Activated B cell treated with CpG ODN at 0.5 μM for 24 hours (primary cell): Measurements from ENCODE around the gene DNAJB8. TPM values are rescaled to one million over a fixed set of nuclear protein-coding genes. Genes with fewer than 3 reads are reported as not detected.

Experiments
- ATAC-seq: fragments of 200-7000 bp; cut with Tn5 transposase; one replicate; pipeline ENCODE4 v1.10.0; 2021; ENCODE audit warnings: low read depth, mild to moderate bottlenecking, moderate library complexity
- CTCF ChIA-PET: fragments of 350-600 bp; sonication (Branson Sonifier 250); formaldehyde crosslinking; loops from one replicate; lab custom pipeline; 2021; ENCODE audit warnings: antibody characterized with exemption; lab: Charles Lee
- POLR2A ChIA-PET: fragments of 350-600 bp; sonication (Branson Sonifier 250); formaldehyde crosslinking; loops from one replicate; lab custom pipeline; 2021; ENCODE audit warnings: antibody characterized with exemption; lab: Charles Lee
- DNase-seq: peaks from one replicate; pipeline ENCODE4 v3.0.0; 2022
- H3K27ac Mint-ChIP-seq: one replicate; pipeline ENCODE4 v1.8.0; 2020; ENCODE audit warnings: mixed read lengths
- H3K27me3 Mint-ChIP-seq: one replicate; pipeline ENCODE4 v1.8.0; 2021; ENCODE audit warnings: mixed read lengths
- H3K36me3 Mint-ChIP-seq: one replicate; pipeline ENCODE4 v1.8.0; 2021; ENCODE audit warnings: low read depth, mixed read lengths
- H3K4me1 Mint-ChIP-seq: one replicate; pipeline ENCODE4 v1.8.0; 2021; ENCODE audit warnings: mixed read lengths
- H3K4me3 Mint-ChIP-seq: one replicate; pipeline ENCODE4 v1.8.0; 2020; ENCODE audit warnings: mild to moderate bottlenecking, mixed read lengths
- H3K9me3 Mint-ChIP-seq: one replicate; pipeline ENCODE4 v1.8.0; 2020; ENCODE audit warnings: mixed read lengths
- intact Hi-C: fragments of 100-400 bp; cut with micrococcal nuclease; formaldehyde crosslinking; loops from one replicate; pipeline ENCODE4 v1.15.1; 2024
- total RNA-seq: library from RNA; stranded (reverse); gene quantifications from 2 replicates; pipeline ENCODE4 v1.2.3, GENCODE V29; 2022
- TF ChIP-seq, protein P1 (sequence below): fragments of 200-600 bp; IDR thresholded peaks from one replicate; pipeline ENCODE4 v1.8.0; 2022; ENCODE audit warnings: antibody characterized with exemption, mild to moderate bottlenecking

DNAJB8 gene
- total RNA-seq, 1 donor from 2014 or later = not detected

DNA sequence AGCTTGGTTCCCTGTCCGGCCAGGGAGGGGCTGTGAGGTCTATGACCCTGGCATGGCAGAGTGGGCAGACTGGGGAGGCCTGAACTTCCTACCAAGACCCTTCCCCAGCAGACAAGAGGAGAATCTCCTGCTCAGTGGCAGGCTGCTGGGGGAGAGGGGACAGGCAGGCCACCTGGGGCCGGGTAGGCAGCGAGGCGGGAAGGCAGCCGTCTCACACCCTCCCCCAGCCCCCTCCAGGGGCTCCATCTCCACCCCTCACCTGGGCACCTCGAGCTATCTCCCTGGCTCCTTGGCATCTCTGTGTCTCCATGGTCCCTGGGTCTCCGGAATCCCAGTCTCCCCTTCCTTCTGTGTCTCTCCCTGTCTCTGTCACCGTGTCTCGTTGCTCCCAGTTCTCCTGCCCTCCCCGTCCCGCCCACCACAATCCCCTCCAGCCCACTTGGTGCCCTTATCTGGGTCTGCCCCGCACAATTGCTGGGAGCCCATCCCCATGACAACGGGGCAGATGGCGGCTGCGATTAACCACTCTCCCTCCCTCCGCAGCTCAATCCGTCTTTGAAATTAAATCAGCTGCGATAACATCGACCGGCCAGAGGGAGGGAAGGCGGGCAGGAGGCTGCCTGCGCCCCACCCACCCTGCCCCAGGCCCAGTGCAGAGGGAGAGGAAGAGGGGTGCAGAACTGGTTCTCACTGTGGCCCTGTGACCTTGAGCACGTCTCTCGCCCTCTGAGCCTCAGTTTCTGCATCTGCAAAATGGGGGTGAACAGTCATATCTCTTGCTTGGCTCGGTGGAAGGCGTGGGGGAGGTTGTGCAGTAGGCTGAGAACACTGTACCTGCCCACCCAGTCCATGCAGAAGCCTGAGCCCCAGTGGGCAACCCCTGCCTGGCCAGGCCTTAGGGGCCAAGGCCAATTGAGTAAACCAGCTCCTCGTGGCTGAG lies 9.6 kb downstream of the DNAJB8 start:
- DNase-seq (no peak), ATAC-seq (no peak)
- ChIA-PET CTCF (no interaction called here), POLR2A (no interaction called here)
- no peaks in the 10 kb centered on the region for H3K9me3 Mint-ChIP-seq
- H3K27me3 Mint-ChIP-seq = peaks cover 27% of the 10 kb centered on the region
- no peak overlapping the region for H3K27ac Mint-ChIP-seq
- no peaks in the 10 kb centered on the region for H3K4me1 Mint-ChIP-seq
- intact Hi-C loops = no loop called here
- no peaks in the 10 kb centered on the region for H3K36me3 Mint-ChIP-seq
- no peak overlapping the region for H3K4me3 Mint-ChIP-seq
- TF ChIP-seq, protein P1, sequence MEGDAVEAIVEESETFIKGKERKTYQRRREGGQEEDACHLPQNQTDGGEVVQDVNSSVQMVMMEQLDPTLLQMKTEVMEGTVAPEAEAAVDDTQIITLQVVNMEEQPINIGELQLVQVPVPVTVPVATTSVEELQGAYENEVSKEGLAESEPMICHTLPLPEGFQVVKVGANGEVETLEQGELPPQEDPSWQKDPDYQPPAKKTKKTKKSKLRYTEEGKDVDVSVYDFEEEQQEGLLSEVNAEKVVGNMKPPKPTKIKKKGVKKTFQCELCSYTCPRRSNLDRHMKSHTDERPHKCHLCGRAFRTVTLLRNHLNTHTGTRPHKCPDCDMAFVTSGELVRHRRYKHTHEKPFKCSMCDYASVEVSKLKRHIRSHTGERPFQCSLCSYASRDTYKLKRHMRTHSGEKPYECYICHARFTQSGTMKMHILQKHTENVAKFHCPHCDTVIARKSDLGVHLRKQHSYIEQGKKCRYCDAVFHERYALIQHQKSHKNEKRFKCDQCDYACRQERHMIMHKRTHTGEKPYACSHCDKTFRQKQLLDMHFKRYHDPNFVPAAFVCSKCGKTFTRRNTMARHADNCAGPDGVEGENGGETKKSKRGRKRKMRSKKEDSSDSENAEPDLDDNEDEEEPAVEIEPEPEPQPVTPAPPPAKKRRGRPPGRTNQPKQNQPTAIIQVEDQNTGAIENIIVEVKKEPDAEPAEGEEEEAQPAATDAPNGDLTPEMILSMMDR = no peak

DNA sequence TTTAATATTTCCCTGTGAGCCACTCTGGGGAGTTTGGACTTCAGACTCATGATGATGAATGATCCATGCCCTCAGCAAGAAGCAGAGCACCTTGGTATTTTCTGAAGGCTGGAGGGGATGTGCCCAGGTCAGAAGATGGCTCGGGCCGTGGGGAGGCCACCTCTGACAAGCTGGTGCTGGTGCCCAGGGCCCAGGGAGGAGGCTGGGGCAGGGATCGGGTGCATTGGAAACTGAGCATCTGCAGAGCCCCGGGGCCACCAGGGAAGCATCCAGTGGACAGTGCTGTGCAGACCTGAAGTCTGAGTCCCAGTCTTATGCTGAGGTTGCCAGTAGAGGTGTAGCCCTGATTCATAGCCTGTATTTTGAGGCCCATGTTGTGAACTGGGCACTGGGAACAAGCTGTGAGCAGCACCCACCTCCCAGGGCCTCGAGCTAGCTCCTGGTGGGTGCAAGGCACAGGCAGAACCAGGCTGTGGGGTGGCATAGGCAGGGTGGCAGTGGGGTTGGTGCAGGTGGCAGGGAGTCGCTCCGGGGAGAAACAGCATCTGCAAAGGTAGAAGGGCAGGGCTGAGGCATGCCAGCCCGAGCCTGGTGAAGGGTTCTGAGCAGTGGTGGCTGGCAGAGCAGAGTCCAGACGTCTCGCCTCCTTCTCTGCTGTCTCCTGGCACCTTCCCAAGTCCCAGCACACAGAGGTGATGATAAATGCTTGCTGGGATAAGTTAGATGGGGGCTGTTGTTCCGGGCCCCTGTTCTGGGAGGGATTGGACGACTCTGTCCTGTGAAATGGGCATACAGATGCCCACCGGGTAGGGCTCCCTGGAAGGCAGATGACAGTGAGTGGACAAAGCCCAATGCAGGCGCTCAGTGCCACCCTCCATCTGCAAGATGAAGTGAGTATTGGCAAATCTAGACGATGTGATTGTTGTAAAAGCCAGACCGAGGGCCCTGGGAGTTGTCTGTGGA lies 10.6 kb downstream of the DNAJB8 start:
- CTCF ChIA-PET = no interaction called here

DNA sequence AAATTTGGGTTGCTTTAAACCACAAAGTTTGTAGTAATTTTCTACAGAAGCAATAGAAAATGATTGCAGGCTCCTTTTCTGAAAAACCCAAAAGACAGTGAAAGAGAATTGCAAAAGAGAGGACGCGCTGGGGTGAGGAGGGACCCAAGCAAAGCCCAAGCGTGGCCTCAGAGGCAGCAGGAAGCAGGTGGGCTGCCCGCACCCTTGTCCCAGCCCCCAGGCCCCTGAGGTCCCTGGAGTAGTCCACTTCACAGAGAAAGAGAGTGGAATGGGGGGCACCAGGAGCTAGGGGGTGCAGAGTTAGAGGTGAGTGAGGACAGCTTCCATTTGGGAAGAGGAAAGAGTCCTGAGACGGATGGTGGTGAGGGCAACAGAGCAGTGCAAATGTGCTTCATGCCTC lies 11.6 kb downstream of the DNAJB8 start:
- H3K27me3 Mint-ChIP-seq = peaks cover 37% of the 10 kb centered on the region
- no peak for ATAC-seq
- ChIA-PET POLR2A (no interaction called here), CTCF (no interaction called here)
- H3K36me3 Mint-ChIP-seq = no peaks in the 10 kb centered on the region
- no peak overlapping the region for H3K27ac Mint-ChIP-seq
- no peak overlapping the region for H3K4me3 Mint-ChIP-seq
- no peaks in the 10 kb centered on the region for H3K4me1 Mint-ChIP-seq
- DNase-seq = no peak
- intact Hi-C loops = no loop called here
- no peaks in the 10 kb centered on the region for H3K9me3 Mint-ChIP-seq
- TF ChIP-seq, protein P1 = no peak

More for the DNA sequence above, 10.6 kb downstream of the DNAJB8 start:
- ATAC-seq (no peak), DNase-seq (no peak)
- peaks cover 33% of the 10 kb centered on the region for H3K27me3 Mint-ChIP-seq
- H3K4me1 Mint-ChIP-seq = no peaks in the 10 kb centered on the region
- no peak overlapping the region for H3K4me3 Mint-ChIP-seq
- intact Hi-C loops = no loop called here
- POLR2A ChIA-PET = no interaction called here
- H3K9me3 Mint-ChIP-seq = no peaks in the 10 kb centered on the region
- no peak overlapping the region for H3K27ac Mint-ChIP-seq
- TF ChIP-seq, protein P1 = no peak
- no peaks in the 10 kb centered on the region for H3K36me3 Mint-ChIP-seq

DNA sequence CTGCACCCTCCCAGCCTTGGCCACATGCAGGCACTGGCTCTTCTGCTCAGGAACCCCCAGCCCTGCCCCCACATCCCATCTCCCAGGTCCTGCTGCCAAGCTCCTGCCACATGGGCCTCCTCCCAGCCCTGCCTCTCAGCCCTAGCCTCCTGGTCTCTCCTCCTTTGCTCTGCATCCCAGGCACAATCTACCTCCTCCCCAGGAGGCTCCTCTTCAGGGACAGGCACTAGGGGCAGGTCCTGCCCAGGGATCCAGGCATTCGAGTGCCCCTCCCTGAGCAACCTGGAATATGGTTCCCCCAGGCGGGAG lies 12.4 kb downstream of the DNAJB8 start:
- peaks cover 41% of the 10 kb centered on the region for H3K27me3 Mint-ChIP-seq
- no peak overlapping the region for H3K27ac Mint-ChIP-seq
- POLR2A ChIA-PET = no interaction called here
- CTCF ChIA-PET = no interaction called here
- intact Hi-C loops = no loop called here
- no peak for DNase-seq
- no peaks in the 10 kb centered on the region for H3K4me1 Mint-ChIP-seq
- no peak for ATAC-seq
- H3K36me3 Mint-ChIP-seq = no peaks in the 10 kb centered on the region
- TF ChIP-seq, protein P1 = no peak
- H3K9me3 Mint-ChIP-seq = no peaks in the 10 kb centered on the region
- H3K4me3 Mint-ChIP-seq = no peak overlapping the region
